BLaER1 treated with 17β-estradiol and CSF1 and Interleukin-3, amounts not matched to agents 10 nM and 100 nM (cell line): ENCODE results near the gene GPX7.

Source experiments
- H3K27ac ChIP-seq, 11 experiments: shearing (Covaris generic); formaldehyde crosslinking; 2 replicates each; pipeline ENCODE4 v1.8.1; 2022
- H3K27me3 ChIP-seq, 11 experiments: shearing (Covaris generic); formaldehyde crosslinking; 2 replicates each; pipeline ENCODE4 v1.8.1; 2022
- H3K36me3 ChIP-seq, 11 experiments: shearing (Covaris generic); formaldehyde crosslinking; 2 replicates each; pipeline ENCODE4 v1.8.1; 2022
- H3K4me1 ChIP-seq, 10 experiments: shearing (Covaris generic); formaldehyde crosslinking; 2 replicates each; pipeline ENCODE4 v1.8.1; 2022
- H3K4me2 ChIP-seq, 11 experiments: shearing (Covaris generic); formaldehyde crosslinking; 2 replicates each; pipeline ENCODE4 v1.8.1; 2022
- H3K4me3 ChIP-seq, 10 experiments: shearing (Covaris generic); formaldehyde crosslinking; 2 replicates each; pipeline ENCODE4 v1.8.1; 2022
- H3K9ac ChIP-seq, 11 experiments: shearing (Covaris generic); formaldehyde crosslinking; 2 replicates each; pipeline ENCODE4 v1.8.1; 2022
- H3K9me3 ChIP-seq, 11 experiments: shearing (Covaris generic); formaldehyde crosslinking; replicated peaks in 1 of 11; 2 replicates each; pipeline ENCODE4 v1.8.1; 2022
- H4K20me1 ChIP-seq, 11 experiments: shearing (Covaris generic); formaldehyde crosslinking; 2 replicates each; pipeline ENCODE4 v1.8.1; 2022
- Cebpa-rat ChIP-seq, 11 experiments: shearing (Covaris generic); IDR thresholded peaks; 2 replicates each; pipeline ENCODE4 v1.8.1; 2022

Gene GPX7

GRCh38 chr1:52654063-52654462 lies 51.9 kb downstream of the GPX7 start:
- H3K9ac ChIP-seq = no peak overlapping the region
- no peak overlapping the region; a peak in 1 of 22 replicates for H3K27ac ChIP-seq
- peaks cover 0 to 96% (median 70%) of the 10 kb centered on the region in 11 experiments; a peak in 17 of 22 replicates for H3K36me3 ChIP-seq
- H3K4me1 ChIP-seq = peaks cover 0 to 9% (median 2%) of the 10 kb centered on the region in 10 experiments; a peak in 6 of 20 replicates
- TF ChIP-seq Cebpa-rat (IDR thresholded peaks at IDR 0.05) = no peak
- H3K9me3 ChIP-seq = 0 out of 22 replicates have a peak, but pooled peaks cover 0 to 3% (median 0%) of the 10 kb centered on the region in 11 experiments
- no peaks in the 10 kb centered on the region for H3K27me3 ChIP-seq
- no peaks in the 10 kb centered on the region for H4K20me1 ChIP-seq
- H3K4me2 ChIP-seq = no peak overlapping the region
- H3K4me3 ChIP-seq = no peak overlapping the region

- Histone ChIP-seq H3K27me3 (no peaks in the 10 kb centered on the region), H4K20me1 (no peaks in the 10 kb centered on the region), H3K27ac (no peak overlapping the region), H3K4me2 (no peak overlapping the region), H3K36me3 (peaks cover 0 to 91% (median 54%) of the 10 kb centered on the region in 11 experiments; a peak in 17 of 22 replicates), H3K9ac (no peak overlapping the region), H3K4me1 (peaks cover 0 to 8% (median 1%) of the 10 kb centered on the region in 10 experiments; a peak in 8 of 20 replicates), H3K4me3 (no peak overlapping the region), H3K9me3 (0 out of 22 replicates have a peak, but pooled peaks cover 0 to 3% (median 0%) of the 10 kb centered on the region in 11 experiments)
- no peak for TF ChIP-seq Cebpa-rat (IDR thresholded peaks at IDR 0.05)
These were observed 55.5 kb downstream of the GPX7 start for GRCh38 chr1:52657702-52658101.
